ENCODE data around the gene JPH4.
A peak's percentile ranks its signal among the peaks of the same experiment; 100 is the strongest.

The JPH4 gene

DNA sequence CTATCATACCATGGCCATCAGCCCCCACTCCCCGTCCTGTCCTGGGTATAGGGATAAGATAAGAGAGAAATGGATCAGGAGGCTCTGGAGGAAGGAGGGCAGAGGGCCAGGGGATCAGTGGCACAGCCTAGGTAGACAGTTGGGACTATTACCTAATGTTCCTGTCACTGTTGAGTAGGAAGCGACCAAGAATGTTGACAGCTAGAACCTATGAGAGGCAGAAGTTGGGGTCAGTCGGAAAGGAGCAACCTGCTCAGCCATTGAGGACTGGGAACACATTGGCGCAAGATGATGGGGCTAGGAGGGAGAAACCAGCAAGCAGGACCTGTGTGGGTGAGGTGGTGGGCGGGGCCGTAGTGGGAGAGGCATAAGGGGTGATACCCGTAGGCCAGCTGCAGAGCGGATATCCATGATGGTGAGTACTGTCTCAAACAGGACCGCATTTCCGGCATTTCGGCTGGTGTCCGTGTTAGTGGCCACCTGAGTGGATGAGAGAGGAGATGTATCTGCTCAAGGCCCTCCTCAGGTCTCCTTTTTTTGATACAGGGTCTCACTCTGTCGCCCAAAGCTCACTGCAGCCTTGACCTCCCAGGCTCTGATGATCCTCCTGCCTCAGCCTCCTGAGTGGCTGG lies 14.3 kb downstream of the JPH4 start:
- no peak for DNase-seq (ENCODE audit: low read depth in 3 of 3)

DNA sequence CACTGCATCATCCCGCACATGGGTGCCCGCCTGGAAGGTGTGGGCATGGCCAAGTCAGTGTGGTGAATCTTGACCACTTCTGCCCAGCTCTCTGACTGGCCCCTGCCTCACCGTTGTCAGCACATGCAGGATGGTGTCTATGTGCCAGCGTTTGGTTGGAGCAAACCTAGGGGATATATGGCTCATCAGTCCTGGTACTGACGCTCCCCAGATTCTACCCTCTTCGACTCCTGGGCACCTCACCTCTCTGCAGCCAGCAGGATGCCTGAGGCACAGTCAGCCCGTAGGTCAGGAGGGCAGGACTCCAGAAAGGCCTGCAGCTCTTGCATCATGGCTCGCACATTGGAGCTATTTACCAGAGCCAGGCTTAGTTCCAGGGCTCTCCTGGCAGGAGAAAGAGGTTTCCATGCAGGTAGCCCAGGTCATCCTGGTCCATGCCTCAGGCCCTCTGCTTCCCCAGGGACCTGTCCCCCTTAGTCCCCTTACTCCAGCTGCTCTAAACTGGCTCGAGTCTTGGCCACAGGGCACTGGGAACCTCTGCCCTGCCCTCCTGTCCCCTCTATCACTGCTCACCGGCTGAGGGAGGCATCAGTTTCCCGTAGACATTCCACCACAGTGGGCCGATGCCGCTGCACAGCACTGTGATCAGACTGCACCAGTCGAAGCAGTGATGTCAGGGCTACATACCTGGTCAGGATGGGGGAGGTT lies 15.0 kb downstream of the JPH4 start:
- no peak for DNase-seq (ENCODE audit: low read depth in 3 of 3)

DNA sequence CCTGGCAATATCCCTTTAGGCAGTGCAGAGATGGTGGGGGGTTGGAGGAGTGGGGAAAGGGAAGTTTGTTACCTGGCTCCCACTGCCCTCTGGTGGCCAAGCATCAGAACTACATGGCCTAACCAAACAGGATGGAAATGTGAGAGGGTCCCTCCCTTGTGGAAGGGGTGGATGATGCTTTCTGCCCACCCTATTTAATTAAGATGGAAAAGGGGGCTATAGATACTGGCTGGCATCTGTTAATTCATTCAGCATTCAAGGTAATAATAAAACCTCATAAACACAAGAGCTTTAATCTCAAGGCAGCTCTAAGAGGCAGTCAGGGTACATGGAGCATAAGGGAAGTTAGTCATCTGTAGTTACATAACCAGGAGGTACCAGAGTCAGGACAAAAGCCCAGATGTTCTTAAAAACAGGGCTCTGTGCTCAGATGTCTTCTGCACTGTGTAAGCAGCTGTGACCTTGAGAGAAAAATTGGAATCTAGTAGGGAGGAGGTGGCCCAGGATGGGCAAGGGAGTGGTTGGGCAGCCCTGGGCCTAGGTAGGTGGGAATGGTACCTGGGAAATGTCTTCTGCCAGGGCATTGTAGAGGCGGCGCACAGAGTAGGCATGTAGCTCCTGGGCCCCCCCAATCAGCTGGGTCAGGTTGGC lies 15.6 kb downstream of the JPH4 start:
- peak in 2 of 3 experiments; percentile 36 to 40 for DNase-seq (ENCODE audit: low read depth in 3 of 3)

DNA sequence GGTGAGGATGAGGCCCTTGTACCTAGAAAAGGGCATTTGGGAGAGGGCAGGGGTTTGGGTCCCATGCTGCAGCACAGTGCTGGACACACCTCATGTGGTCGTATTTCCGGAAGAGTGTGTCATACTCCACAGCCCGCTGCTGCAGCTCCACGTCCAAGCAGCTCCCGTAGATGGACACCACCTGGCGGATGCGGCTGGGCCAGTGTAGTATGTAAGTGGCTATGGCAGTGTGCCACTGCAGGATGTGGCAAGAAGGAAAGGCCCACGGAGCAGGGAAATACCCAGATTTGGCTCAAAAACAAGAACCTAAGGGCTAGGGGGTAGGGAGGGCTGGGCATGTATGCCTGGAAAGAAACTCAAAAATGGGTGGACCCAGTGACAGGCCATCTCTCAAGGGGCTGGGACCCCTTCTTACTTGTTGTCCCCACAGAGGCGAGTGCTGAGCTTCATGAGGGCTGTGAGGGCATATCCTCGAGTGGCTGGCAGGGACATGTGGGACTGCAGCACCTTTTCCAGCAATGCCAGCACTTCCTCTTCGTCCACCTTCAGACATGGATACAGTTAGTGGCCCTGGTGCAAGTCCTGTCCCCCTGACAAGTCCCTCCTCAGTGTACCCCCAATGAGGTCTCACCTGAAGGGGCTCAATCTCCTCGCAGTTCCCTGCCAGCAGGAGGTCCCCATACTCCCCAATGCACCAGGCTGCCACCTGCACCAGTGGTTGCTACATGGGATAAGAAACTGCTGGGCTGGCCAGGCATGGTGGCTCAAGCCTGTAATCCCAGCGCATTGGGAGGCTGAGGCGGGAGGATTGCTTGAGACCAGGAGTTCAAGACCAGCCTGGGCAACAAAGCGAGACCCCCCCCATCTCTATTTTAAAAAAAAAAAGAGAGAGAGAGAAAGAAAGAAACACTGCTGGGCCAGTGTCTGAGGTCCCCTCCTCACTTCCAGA lies 16.4 kb downstream of the JPH4 start:
- DNase-seq (ENCODE audit: low read depth in 3 of 3) = no peak

DNA sequence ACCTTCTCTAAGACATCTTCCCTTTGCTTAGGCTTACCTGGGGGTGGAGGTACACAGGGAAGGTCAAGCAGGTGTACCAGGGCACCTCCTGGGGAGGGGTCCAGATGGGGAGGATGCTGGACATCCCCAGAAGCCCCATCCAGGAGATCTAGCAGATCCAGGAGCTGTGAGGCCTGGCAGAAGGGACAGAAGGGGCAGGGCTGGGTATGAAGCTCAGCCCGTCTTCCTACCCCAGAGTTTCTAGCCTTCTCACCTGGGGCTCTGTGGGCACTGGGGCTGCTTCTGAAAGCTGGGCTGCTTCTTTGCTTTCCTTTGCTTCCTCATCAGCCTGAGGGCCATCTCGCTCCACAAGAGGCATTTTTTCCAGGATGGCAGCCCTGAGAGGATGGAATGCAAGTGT lies 17.3 kb downstream of the JPH4 start:
- no peak for DNase-seq (ENCODE audit: low read depth in 3 of 3)

DNA sequence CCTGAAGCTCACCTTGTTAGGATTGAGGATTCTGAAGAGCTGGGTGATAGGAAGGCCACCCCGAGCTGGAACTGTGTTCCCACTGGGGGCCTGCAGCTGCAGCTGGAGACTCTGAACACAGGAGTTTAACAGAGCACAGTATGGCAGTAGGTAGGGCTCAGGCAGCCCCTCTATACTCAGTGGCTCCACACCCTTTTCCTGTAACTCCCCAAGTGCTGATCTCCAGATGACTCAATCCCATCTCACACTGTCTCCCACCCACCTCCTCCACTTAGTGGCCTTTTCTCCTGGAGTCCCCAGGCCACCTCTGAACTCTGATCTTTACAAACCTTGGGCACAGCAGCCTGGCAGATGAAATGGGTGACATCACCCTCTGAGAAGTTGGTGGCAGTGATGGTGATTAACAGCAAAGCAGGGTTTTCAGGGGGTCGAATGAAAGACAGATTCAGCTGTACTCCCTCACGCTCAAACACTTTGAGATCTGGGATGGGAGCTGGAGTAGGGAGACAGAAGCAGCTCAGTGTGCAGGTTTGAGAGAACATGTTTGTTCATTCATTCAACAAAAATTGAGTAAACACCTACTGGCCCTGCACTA lies 18.6 kb downstream of the JPH4 start:
- DNase-seq (ENCODE audit: low read depth in 3 of 3) = no peak

DNA sequence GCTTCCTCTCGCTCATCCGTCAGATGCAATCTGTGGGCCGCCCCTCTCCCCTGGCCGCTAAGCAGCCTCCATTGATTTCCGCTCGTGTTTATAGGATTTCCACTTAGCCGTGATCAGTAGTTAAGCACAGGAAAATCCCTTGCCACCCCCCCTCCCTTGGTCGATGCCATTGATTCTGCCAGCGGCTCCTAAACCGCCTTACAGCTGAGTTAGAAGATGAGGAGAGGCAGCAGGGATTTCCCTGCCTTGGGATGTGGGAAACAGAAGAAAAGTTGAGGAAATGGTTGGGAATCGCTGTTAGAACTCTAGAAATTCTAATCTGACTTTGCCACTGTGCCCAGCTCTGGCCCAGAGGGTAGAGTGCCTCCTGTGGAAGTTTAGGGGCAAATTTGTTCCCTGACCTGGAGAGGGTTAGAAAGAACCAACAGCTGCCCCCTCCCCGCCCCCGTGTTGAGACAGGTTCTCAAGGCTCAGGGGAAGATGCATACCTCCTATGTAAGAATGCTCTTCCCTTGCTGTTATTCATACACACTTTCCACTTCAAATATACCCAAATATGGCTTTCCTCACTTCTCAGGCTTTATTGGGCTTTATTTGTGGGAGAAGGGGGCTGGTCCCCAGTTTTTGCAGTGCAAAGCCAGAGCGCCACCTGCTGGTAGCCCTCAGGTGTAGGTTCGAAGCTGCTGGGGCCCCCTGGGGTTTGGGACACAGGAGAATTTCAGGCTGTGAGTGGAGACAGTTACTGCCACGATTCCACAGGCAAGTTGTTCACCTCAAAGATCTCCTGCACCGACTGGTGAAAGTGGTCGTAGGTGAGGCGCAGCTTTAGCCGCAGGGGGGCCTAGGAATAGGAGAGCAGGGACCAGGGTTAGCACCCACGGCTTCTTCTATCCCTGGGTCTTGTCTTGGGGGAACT lies 19.3 kb downstream of the JPH4 start:
- DNase-seq (ENCODE audit: low read depth in 3 of 3) = peak; percentile 31 to 51 (median 41)

DNA sequence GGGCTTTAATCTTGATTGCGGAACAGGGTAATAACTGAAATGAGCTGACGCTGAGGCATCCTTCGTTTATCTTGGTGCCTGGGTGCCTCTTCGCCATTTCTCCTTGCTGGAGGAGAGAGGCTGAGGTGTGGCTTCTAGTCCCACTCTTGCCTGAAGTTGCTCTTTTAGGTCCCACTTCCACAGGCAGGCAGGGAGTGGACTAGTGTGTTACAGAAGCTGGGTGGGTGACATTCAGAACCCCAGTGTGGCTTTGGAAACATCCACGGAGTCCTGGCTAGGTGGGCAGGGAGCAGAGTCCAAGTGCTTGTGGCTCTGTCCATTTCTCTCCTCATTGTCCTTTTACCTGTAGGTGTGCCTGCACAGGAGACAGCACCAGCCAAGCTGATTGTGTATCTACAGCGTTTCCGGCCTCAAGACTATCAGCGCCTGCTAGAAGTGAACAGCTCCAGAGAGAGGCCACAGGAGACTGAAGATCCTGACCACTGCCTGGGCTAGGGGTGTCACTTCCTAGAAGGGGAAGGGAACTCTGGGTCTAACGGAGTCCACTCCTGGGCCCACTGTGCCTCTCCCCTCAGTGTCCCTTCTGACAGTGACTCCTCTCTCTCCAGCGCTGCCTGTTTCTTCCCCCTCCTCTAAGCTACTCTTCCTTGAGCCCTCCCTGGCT lies 20.1 kb downstream of the JPH4 start:
- DNase-seq (ENCODE audit: low read depth in 3 of 3) = no peak

DNA sequence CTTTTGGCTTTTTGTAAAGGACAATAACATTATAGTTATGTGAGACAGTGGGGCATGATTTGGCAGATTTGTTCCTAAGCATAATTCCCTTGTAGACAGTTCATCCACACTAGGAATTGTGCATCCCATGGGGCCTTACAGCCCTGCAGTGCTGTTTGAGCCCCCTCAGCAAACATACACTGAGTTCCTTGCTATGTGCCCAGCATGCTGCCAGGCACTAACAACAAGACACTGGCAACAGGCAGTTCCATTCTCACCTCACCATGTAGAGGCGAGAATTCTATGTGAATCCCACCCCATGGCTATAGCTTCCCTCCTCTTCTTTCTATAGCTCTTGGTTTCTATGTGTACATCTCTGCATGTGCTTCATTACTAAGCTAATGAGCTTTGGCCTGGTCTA lies 20.6 kb downstream of the JPH4 start:
- DNase-seq (ENCODE audit: low read depth in 3 of 3) = no peak

DNA sequence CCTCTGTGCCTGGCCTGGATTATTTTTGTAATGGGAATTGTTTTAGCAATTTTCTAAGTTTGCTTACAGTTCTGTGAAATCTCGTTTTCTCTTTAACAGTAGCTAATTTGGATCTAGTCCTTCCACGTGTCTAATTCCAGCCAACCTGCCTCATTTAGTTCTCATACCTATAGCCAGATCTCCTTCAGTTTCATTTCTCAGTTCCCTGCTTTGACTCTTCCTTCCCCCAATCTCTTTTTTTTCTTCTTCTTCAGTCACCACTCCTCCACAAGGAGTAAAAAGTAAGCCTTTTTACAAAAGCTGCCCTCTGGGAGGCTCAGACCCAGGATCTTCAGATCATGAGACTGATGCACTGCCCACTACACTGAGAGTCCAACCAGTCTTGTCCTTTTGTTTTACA lies 21.1 kb downstream of the JPH4 start:
- no peak for DNase-seq (ENCODE audit: low read depth in 3 of 3)

DNA sequence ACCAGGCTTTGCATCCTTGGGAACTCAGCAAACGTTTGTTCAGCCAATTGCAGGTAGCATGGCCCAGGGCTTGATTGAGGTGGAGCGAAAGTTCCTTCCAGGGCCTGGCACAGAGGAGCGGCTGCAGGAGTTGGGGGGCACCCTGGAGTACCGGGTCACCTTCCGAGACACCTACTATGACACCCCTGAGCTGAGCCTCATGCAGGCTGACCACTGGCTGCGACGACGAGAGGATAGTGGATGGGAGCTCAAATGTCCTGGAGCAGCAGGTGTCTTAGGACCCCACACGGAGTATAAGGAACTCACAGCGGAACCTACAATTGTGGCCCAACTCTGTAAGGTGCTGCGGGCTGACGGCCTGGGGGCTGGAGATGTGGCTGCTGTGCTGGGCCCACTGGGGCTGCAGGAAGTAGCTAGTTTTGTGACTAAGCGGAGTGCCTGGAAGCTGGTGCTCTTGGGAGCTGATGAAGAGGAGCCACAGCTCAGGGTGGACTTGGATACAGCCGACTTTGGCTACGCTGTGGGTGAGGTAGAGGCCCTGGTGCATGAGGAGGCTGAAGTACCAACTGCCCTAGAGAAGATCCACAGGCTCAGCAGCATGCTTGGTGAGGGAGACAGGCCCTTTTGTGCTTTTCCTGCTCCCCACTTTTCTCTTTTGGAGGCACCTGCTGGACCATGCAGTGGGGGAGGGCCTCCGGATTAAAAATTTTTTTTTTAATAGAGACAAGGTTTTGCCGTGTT lies 21.7 kb downstream of the JPH4 start:
- DNase-seq (ENCODE audit: low read depth in 3 of 3) = no peak

DNA sequence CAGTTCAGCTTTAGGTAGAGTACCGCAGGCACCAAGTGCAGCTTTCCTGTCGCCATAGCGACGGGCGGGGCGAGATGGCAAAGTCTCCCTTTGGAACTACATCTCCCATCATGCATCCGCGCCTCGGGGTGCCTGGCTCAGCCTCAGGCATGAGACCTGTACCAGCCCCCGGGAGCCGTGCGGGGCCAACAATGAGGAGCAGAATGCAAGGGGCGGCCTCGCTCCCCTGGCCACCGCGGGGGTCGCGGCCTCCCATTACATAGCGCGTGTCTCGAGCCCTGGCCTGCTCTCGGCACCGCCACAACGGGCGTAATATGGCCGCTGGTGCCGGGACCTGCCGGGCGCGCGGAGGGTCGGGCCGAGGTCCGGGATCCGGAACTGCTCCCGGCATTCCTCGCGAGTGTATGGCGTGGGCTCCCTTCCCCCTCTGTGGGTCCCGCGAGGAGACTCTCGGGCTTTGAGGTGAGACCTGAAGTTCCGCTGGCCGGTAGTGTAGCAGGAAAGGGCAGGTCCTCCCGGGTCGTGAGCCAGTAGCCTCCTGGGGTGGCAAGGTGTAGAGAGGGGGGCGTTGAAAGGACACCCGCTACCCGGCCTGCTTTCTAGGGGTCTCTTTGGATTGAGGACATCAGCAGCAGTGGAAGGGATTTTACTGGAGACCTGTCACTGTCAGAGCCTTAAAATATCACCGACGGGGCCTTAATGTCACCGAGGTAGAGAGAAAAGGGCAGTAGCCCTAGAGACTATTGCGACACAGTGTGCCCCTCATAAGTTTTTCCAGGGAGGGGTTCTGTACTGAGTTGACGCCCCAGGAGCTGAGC lies 22.5 kb downstream of the JPH4 start, which contains the start of gene THTPA:
TSS of gene THTPA (plus strand) at position 390 of the 818 bp plus-strand sequence. CDS start 487 bp downstream, outside the sequence.
- peak; percentile 84 to 87 (median 86) for DNase-seq (ENCODE audit: low read depth in 3 of 3)

DNA sequence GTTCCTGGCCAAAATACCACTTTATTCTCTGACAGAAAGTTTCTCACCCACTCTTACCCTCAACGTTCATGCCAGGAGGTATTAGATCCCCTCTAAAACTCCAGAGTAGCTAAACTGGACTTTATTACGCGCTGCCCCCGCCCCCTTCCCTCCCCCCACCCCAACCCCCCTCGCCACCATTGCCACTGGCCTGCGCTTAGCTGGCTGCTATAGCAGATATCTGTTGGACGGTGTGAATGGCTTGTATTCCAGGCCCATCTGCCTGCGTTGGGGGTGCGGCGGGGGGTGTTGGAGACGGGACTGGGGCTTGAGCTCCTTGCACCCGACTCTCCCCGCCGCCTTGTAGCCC lies 23.1 kb downstream of the JPH4 start:
- DNase-seq (ENCODE audit: low read depth in 3 of 3) = no peak

DNA sequence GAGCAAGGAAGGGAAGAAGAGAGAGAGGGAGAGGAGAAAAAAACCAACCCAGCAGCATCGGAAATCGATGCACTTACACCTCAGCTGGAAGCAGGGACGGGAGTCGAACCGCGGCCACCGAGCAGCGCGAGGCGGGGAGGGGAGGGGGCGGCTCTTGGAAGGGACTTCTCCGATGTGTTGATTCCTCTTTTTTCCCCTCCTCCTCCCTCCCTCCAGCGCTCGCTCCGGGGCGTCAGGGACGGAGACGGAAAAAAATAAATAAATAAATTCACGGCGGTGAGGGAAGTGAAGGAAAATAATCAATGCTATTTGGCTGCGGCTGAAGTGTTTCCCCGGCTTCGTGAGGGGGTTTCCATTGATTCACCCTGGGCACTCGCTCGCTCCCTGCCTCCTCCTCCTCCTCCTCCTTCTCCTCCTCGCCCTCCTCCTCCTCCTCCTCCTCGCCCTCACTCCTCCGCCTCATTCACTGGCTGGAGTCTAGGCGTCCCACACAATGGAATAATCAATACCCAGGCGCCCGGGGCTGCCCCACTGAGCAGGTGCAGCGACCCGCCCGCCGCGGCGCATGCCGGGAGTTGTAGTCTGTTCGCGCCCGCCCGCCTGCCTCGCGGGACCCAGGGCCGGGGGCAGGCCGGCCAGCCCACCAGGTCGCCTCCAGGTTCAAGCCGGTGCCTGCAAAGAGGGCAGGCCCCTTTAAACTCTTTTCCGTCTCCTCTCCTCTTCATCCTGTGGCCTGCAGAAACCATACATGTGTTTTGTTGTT lies 27.1 kb downstream of the JPH4 start, which contains the start of gene ZFHX2:
TSS of gene ZFHX2 (minus strand) at position 500 of the 763 bp plus-strand sequence. CDS start 16,440 bp downstream, outside the sequence.
- peak; percentile 66 to 81 (median 74) for DNase-seq (ENCODE audit: low read depth in 3 of 3)

DNA sequence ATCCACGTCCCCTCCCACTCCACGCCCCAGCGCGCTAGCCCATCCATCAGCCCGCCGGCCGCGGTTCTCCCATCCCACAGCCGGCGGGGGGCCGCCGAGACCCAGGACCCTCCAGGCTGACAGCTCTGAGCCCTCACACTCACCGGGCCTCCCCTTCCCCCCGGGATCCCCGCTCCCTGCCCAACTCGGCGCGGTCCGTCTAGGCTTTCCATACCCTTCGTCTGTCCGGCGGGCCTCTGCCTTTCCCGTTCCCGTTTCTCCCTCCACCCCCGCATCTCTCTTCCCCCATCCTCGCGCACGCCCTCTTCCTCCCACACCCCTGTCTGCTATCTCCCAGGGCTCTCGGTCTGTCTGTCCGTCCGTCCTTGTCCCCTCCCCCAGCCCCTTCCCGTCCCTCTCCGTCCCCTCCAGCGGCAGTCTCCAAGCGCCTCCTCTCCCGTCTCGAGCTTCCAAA lies 27.8 kb downstream of the JPH4 start:
- no peak for DNase-seq (ENCODE audit: low read depth in 3 of 3)

DNA sequence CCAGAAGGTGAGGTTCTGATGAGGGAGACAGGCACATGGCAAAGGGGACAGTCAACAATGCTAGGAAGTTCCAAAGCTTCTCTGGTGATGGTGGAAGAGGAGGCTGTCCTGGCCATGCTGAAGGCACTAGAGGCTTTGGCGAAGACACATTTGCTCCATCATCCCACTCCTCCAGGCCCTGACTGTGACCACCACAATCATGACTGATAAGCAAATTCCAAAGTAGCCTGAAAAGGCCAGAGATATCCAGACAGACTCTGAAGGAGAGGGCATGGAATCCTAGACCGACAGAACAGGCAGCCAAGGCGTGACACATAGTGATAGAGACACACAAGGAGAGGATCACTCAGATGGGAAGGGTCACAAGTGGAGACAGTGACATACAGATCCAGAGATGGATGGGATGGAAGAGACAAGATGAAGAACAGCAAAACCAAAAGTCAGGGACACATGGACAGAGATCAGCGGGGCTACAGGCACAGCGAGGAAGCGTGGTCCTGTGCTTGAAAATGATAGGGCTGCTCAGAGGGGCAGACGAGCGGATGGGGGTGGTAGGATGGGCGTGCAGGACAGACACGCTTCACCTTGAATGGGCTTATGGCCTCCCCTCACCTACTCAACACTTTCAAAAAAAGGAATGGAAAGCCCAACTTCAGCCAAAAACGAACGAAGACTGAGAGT lies 28.3 kb downstream of the JPH4 start:
- DNase-seq (ENCODE audit: low read depth in 3 of 3) = no peak
